HepG2 (cell line): Measurements from ENCODE around the gene CTSZ. TPM values are rescaled to one million over a fixed set of nuclear protein-coding genes. Genes with fewer than 3 reads are reported as not detected.

Source experiments
- E2F1 ChIP-seq: sonication (generic); formaldehyde crosslinking; IDR thresholded peaks from 2 replicates; pipeline ENCODE4 v1.5.0; 2020; ENCODE audit warnings: missing genetic modification reagents
- HES4 ChIP-seq: sonication (generic); formaldehyde crosslinking; IDR thresholded peaks from 2 replicates; pipeline ENCODE4 v1.9.0; 2021; ENCODE audit warnings: mild to moderate bottlenecking, missing genetic modification reagents, borderline replicate concordance
- REL ChIP-seq: sonication (generic); formaldehyde crosslinking; conservative IDR thresholded peaks from 2 replicates; pipeline ENCODE4 v1.8.0; 2022; ENCODE audit warnings: mild to moderate bottlenecking, missing genetic modification reagents, moderate library complexity
- TARDBP ChIP-seq: sonication (generic); formaldehyde crosslinking; IDR thresholded peaks from 2 replicates; pipeline ENCODE4 v1.8.0; 2022; ENCODE audit warnings: mild to moderate bottlenecking, missing genetic modification reagents
- TERF1 ChIP-seq: sonication (generic); formaldehyde crosslinking; IDR thresholded peaks from 2 replicates; pipeline ENCODE4 v1.8.0; 2022; ENCODE audit warnings: mild to moderate bottlenecking, missing genetic modification reagents, moderate library complexity
- TFE3 ChIP-seq: IDR thresholded peaks from 2 replicates; pipeline ENCODE4 v1.6.1; 2016
- XRCC5 ChIP-seq: fragments of 200-400 bp; formaldehyde crosslinking; optimal IDR thresholded peaks from 2 replicates; pipeline ENCODE3; 2017; ENCODE audit warnings: mild to moderate bottlenecking, low read length
- YEATS2 ChIP-seq: sonication (generic); formaldehyde crosslinking; IDR thresholded peaks from 2 replicates; pipeline ENCODE4 v1.4.0; 2020; ENCODE audit warnings: missing genetic modification reagents, borderline replicate concordance
- ZBTB14 ChIP-seq: sonication (generic); formaldehyde crosslinking; IDR thresholded peaks from 2 replicates; pipeline ENCODE4 v1.4.0; 2020; ENCODE audit warnings: missing genetic modification reagents
- ZBTB40 ChIP-seq, 2 experiments: fragments of 450-650 bp in 1 of 2; sonication (generic) in 1 of 2; formaldehyde crosslinking in 1 of 2; IDR thresholded peaks; 2 replicates each; pipeline versions ENCODE4 v1.6.1 to v1.8.0; 2016 to 2022; ENCODE audit warnings: antibody characterized with exemption in 1 of 2, mild to moderate bottlenecking in 1 of 2, missing genetic modification reagents in 1 of 2
- ZMYM3 ChIP-seq: sonication (generic); formaldehyde crosslinking; IDR thresholded peaks from 2 replicates; pipeline ENCODE4 v1.5.1; 2020; ENCODE audit warnings: mild to moderate bottlenecking, missing genetic modification reagents
- ZNF354B ChIP-seq: sonication (generic); formaldehyde crosslinking; IDR thresholded peaks from 2 replicates; pipeline ENCODE4 v1.8.0; 2022; ENCODE audit warnings: mild to moderate bottlenecking, missing genetic modification reagents
- ZNF616 ChIP-seq: sonication (generic); formaldehyde crosslinking; IDR thresholded peaks from 2 replicates; pipeline ENCODE4 v1.5.0; 2020; ENCODE audit warnings: low read depth, mild to moderate bottlenecking, missing genetic modification reagents
- ZSCAN30 ChIP-seq: sonication (generic); formaldehyde crosslinking; IDR thresholded peaks from 2 replicates; pipeline ENCODE4 v1.5.0; 2020; ENCODE audit warnings: mild to moderate bottlenecking, missing genetic modification reagents
- polyA plus RNA-seq, 8 experiments: library from polyadenylated mRNA; depleted of rRNA in 3 of 8; stranded (reverse) in 7 of 8; unstranded in 1 of 8; fragments of >200 nt; fragmentation: Illumina TruSeq in 4 of 8; extraction: Trizol in 4 of 8; gene quantifications; 2 replicates each; pipeline versions ENCODE4 v1.2.1 to v1.2.3, GENCODE V29; 2011 to 2016; ENCODE audit warnings: low read depth in 4 of 8, missing spikeins in 1 of 8, mixed read lengths in 1 of 8; ENCODE audit not compliant: insufficient read depth in 1 of 8
- total RNA-seq, 5 experiments: library from RNA; depleted of rRNA; stranded (reverse); fragments of >200 nt; fragmentation: Illumina TruSeq; extraction: Trizol; gene quantifications; 2 replicates each; pipeline ENCODE4 v1.2.3, GENCODE V29; 2016; ENCODE audit warnings: low read depth in 1 of 5

CTSZ gene
- total and polyA plus RNA-seq, 2 of the 13 experiments (the other 11 are each of a cell fraction or from before 2014, with no cell fraction given): 0.33 TPM; not detected in 1

- TF ChIP-seq REL (CRISPR knock-in tag) (0 out of 2 replicates have a peak, but pooled peaks have one; percentile 18), TFE3 (CRISPR knock-in tag) (peak; percentile 94), ZNF354B (CRISPR knock-in tag) (0 out of 2 replicates have a peak, but pooled peaks have one; percentile 41), TERF1 (CRISPR knock-in tag) (0 out of 2 replicates have a peak, but pooled peaks have one; percentile 17), ZBTB40 (IDR thresholded peaks at IDR 0.05) (no peak), ZBTB40 (CRISPR knock-in tag; IDR thresholded peaks at IDR 0.05) (no peak), XRCC5 (peak; percentile 50), E2F1 (no peak), ZSCAN30 (no peak), ZMYM3 (CRISPR knock-in tag) (peak; percentile 98), ZNF616 (0 out of 2 replicates have a peak, but pooled peaks have one; percentile 22), YEATS2 (peak; percentile 42; the same call in 1 of the 2 replicates), HES4 (CRISPR knock-in tag) (no peak), ZBTB14 (CRISPR knock-in tag) (no peak), TARDBP (CRISPR knock-in tag) (peak; percentile 44; the same call in 1 of the 2 replicates)
Observed at GRCh38 chr20:59010321-59010994, 3.4 kb upstream of the CTSZ start (continued).
